ENCODE data around the gene MEI4. TPM values are rescaled to one million over a fixed set of nuclear protein-coding genes. Genes with fewer than 3 reads are reported as not detected.
A peak's percentile ranks its signal among the peaks of the same experiment; 100 is the strongest.

MEI4 gene
- total RNA-seq, 6 donors from 2014 or later, result not detected

DNA sequence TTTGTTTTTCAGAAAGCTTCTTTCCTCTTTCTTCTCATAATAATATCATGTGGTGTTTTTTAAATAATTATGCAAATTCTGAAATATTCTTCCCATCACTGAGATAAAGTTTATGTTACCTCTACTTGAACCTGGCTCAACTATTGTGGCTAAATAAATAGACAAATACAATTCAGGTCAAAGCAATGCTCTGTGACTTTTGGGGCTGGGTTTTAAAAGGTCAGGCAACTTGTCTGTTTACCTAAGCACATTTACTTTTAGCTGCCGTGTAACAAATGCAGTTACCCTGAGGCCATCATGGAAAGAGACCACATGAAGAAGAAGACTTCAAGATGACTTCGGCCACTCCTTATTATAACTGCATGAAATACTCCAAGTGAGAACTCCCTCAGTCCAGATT lies 33.7 kb upstream of the MEI4 start:
- Histone ChIP-seq H3K36me3 (no peaks in the 10 kb centered on the region), H3K27ac (no peak overlapping the region), H3K4me1 (no peaks in the 10 kb centered on the region), H3K27me3 (no peaks in the 10 kb centered on the region), H3K4me3 (no peak overlapping the region), H3K9me3 (peaks cover 0 to 3% (median 0%) of the 10 kb centered on the region in 4 donors)
- TF ChIP-seq EP300 (IDR thresholded peaks at IDR 0.05), result no peak
- no peak for TF ChIP-seq POLR2AphosphoS5 (IDR thresholded peaks at IDR 0.05)
- TF ChIP-seq, protein P1, sequence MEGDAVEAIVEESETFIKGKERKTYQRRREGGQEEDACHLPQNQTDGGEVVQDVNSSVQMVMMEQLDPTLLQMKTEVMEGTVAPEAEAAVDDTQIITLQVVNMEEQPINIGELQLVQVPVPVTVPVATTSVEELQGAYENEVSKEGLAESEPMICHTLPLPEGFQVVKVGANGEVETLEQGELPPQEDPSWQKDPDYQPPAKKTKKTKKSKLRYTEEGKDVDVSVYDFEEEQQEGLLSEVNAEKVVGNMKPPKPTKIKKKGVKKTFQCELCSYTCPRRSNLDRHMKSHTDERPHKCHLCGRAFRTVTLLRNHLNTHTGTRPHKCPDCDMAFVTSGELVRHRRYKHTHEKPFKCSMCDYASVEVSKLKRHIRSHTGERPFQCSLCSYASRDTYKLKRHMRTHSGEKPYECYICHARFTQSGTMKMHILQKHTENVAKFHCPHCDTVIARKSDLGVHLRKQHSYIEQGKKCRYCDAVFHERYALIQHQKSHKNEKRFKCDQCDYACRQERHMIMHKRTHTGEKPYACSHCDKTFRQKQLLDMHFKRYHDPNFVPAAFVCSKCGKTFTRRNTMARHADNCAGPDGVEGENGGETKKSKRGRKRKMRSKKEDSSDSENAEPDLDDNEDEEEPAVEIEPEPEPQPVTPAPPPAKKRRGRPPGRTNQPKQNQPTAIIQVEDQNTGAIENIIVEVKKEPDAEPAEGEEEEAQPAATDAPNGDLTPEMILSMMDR (IDR thresholded peaks at IDR 0.05), result no peak
- no peak for TF ChIP-seq POLR2A (IDR thresholded peaks at IDR 0.05)
- WGBS, 2 donors, result 67 to 73% methylated on average over 2 of the region's 2 CpGs
- DNase-seq (no peak), ATAC-seq (ENCODE audit: low FRiP score in 2 of 2) (no peak)

DNA sequence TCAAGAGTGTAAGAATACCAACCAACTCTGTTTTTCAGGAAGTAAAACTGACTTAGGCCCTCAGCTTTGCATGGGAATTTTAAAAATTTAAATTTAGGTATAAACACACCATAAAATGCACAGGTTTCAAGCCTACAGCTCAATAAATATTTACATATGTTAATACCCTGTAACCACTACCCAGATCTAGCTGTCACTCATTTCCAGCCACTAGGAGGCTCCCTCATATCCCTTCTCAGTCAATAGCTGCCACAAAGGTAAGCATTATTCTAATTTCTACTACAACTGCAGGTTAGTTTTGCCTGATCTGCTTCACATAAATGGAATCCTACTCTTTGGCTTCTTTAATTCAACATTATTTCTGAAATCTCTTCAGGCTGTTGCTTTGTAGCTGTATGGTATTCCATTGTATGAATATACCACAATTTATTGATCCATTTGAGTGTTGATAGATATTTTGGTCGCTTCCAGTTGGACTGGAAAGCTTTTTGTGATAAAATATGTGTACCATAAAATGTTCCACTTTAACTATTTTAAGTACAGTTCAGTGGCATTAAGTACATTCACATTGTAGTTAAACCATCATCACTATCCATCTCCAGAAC lies 32.5 kb upstream of the MEI4 start:
- TF ChIP-seq, protein P1 (IDR thresholded peaks at IDR 0.05), result peak in 1 of 6 experiments; percentile 14
- TF ChIP-seq POLR2A (IDR thresholded peaks at IDR 0.05), result no peak
- H3K4me1 ChIP-seq, result no peaks in the 10 kb centered on the region
- 69 to 74% methylated on average over 1 of the region's 1 CpG for WGBS, 2 donors
- no peaks in the 10 kb centered on the region for H3K36me3 ChIP-seq
- no peaks in the 10 kb centered on the region for H3K27me3 ChIP-seq
- H3K4me3 ChIP-seq, result no peak overlapping the region
- DNase-seq (no peak), ATAC-seq (ENCODE audit: low FRiP score in 2 of 2) (no peak)
- H3K27ac ChIP-seq, result no peak overlapping the region
- H3K9me3 ChIP-seq, result peaks cover 0 to 3% (median 0%) of the 10 kb centered on the region in 4 donors

DNA sequence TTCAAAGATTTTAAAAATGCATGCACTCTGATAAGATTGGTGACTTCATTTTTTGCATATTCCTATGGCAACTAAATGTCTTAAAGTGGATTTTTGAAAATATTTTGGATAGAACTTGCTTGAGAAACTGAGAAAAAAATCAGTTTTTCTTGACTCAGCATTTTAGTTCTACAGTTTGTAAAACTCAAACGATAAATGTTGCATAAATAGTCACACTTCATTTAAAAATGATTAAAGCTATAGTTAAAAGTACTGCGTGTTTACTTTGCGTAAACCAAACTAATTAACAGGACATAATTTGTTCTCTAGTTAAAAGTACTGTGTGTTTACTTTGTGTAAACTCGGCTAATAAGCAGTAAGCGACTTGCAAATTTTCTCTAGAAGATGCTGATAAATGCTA lies 28.3 kb upstream of the MEI4 start:
- ATAC-seq (ENCODE audit: low FRiP score in 2 of 2), result no peak
- no peaks in the 10 kb centered on the region for H3K9me3 ChIP-seq
- H3K27me3 ChIP-seq, result no peaks in the 10 kb centered on the region
- WGBS, 2 donors, result 67% methylated on average over 5 of the region's 5 CpGs
- H3K27ac ChIP-seq, result no peak overlapping the region
- no peak for TF ChIP-seq POLR2A (IDR thresholded peaks at IDR 0.05)
- TF ChIP-seq EP300 (IDR thresholded peaks at IDR 0.05), result no peak
- no peak for TF ChIP-seq POLR2AphosphoS5 (IDR thresholded peaks at IDR 0.05)
- TF ChIP-seq, protein P1 (IDR thresholded peaks at IDR 0.05), result no peak
- no peaks in the 10 kb centered on the region for H3K36me3 ChIP-seq
- H3K4me1 ChIP-seq, result no peaks in the 10 kb centered on the region
- DNase-seq, result no peak
- no peak overlapping the region for H3K4me3 ChIP-seq

DNA sequence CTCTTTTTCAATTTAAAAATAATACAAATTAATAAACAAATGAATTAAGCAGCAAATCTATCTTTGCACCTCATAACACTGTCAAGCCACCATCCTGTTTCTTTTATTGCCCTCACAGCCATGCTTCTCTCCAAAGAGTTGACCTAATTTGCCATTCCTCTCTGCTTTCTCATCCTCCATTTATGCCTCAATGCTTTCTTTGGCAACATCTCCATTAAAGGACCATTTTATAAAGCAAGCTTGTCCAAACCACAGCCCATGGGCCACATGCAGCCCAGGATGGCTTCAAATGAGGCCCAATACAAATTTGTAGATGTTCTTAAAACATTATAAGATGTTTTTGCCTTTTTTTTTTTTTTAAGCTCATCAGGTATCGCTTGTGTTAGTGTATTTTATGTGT lies 26.4 kb upstream of the MEI4 start:
- H3K27ac ChIP-seq, result no peak overlapping the region
- ATAC-seq (ENCODE audit: low FRiP score in 2 of 2), result no peak
- no peaks in the 10 kb centered on the region for H3K27me3 ChIP-seq
- no peaks in the 10 kb centered on the region for H3K36me3 ChIP-seq
- H3K9me3 ChIP-seq, result no peaks in the 10 kb centered on the region
- H3K4me1 ChIP-seq, result no peaks in the 10 kb centered on the region
- TF ChIP-seq POLR2A (IDR thresholded peaks at IDR 0.05) (no peak), EP300 (IDR thresholded peaks at IDR 0.05) (no peak), POLR2AphosphoS5 (IDR thresholded peaks at IDR 0.05) (no peak)
- TF ChIP-seq, protein P1 (IDR thresholded peaks at IDR 0.05), result no peak
- 71 to 81% methylated on average over 1 of the region's 1 CpG for WGBS, 2 donors
- no peak overlapping the region for H3K4me3 ChIP-seq
- no peak for DNase-seq

DNA sequence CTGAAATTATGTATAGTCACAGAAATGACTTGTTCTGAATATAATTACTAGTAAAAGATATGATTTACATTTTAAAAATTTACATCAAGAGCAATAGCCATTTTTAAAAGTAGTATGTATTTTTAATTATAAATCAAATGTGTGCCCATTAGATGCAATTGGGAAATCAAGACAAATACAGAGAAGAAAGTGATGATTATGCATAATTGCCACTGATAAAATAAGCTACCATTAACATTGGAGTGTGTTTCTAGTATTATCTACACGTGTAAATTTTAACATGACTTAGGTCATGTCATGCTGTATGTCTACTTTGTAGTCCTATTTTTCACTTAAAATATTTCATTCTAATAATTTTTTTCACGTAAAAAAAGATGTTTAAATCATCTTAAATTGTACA lies 22.8 kb upstream of the MEI4 start:
- Histone ChIP-seq H3K4me1 (no peaks in the 10 kb centered on the region), H3K36me3 (no peaks in the 10 kb centered on the region), H3K9me3 (no peaks in the 10 kb centered on the region), H3K4me3 (no peak overlapping the region), H3K27ac (no peak overlapping the region), H3K27me3 (no peaks in the 10 kb centered on the region)
- no peak for DNase-seq
- ATAC-seq (ENCODE audit: low FRiP score in 2 of 2), result no peak
- no peak for TF ChIP-seq POLR2AphosphoS5 (IDR thresholded peaks at IDR 0.05)
- TF ChIP-seq, protein P1 (IDR thresholded peaks at IDR 0.05), result no peak
- TF ChIP-seq POLR2A (IDR thresholded peaks at IDR 0.05), result no peak
- TF ChIP-seq EP300 (IDR thresholded peaks at IDR 0.05), result no peak
- 77 to 88% methylated on average over 2 of the region's 2 CpGs for WGBS, 2 donors

Measured in upper lobe of left lung (tissue), 6 donors.